ENCODE measurements around the gene GSDME. TPM values are rescaled to one million over a fixed set of nuclear protein-coding genes. Genes with fewer than 3 reads are reported as not detected.

Gene GSDME
- total RNA-seq, 1 experiment from 2014 or later = 7.6 TPM

- TF ChIP-seq, protein P1, sequence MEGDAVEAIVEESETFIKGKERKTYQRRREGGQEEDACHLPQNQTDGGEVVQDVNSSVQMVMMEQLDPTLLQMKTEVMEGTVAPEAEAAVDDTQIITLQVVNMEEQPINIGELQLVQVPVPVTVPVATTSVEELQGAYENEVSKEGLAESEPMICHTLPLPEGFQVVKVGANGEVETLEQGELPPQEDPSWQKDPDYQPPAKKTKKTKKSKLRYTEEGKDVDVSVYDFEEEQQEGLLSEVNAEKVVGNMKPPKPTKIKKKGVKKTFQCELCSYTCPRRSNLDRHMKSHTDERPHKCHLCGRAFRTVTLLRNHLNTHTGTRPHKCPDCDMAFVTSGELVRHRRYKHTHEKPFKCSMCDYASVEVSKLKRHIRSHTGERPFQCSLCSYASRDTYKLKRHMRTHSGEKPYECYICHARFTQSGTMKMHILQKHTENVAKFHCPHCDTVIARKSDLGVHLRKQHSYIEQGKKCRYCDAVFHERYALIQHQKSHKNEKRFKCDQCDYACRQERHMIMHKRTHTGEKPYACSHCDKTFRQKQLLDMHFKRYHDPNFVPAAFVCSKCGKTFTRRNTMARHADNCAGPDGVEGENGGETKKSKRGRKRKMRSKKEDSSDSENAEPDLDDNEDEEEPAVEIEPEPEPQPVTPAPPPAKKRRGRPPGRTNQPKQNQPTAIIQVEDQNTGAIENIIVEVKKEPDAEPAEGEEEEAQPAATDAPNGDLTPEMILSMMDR (IDR thresholded peaks at IDR 0.05 in 2 of 3, conservative IDR thresholded peaks at IDR 0.05 in 1 of 3; ENCODE audit: borderline replicate concordance in 1 of 3, insufficient read depth in 1 of 3, low read depth in 2 of 3, low read length in 2 of 3) = no peak
- no peak for TF ChIP-seq CBX3 (IDR thresholded peaks at IDR 0.05; ENCODE audit: low read depth)
- no peak for TF ChIP-seq RAD21 (IDR thresholded peaks at IDR 0.05; ENCODE audit: low read depth)
- TF ChIP-seq ELF1 (IDR thresholded peaks at IDR 0.05; ENCODE audit: borderline replicate concordance, low read depth) = no peak
- TF ChIP-seq REST (IDR thresholded peaks at IDR 0.05; ENCODE audit: low read depth) = no peak
- TF ChIP-seq SP1 (IDR thresholded peaks at IDR 0.05; ENCODE audit: low read depth) = no peak
- TF ChIP-seq CEBPB (IDR thresholded peaks at IDR 0.05; ENCODE audit: low read depth) = no peak
- TF ChIP-seq JUND (IDR thresholded peaks at IDR 0.05) = no peak
- TF ChIP-seq ZNF274 (IDR thresholded peaks at IDR 0.05; ENCODE audit: low read depth, low read length) = no peak
- TF ChIP-seq POLR2A (IDR thresholded peaks at IDR 0.05; ENCODE audit: borderline replicate concordance, extremely low read depth, insufficient read depth, insufficient read length) = no peak
Observed at GRCh38 chr7:24660546-24660945, 96.7 kb downstream of the GSDME start (continued).

DNA sequence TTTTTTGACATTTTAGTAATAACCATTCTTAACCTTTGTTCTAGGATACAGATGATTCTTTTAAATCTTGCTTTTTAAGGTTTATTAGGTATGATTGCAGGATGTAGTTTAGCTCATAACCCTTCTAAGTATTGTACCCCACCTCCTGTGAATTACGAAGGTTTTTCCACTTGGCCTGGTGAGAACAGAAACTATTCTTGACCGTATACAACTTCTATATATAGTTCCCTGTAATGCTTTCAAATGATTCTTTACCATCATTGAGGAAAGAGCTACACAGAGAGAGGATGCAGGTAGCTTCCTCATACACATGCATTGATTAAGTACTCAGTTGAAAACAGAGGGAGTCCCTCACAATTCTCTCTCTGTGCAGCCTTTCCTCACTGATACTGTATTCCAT is 97.8 kb downstream of the GSDME start:
- Histone ChIP-seq H3K9me3 (ENCODE audit: control insufficient read depth in 1 of 2, insufficient read depth in 1 of 2, low read depth in 1 of 2, low read length in 2 of 2) (no peaks in the 10 kb centered on the region), H3K4me1 (ENCODE audit: control insufficient read depth in 1 of 2, insufficient read depth in 2 of 2, low read length in 2 of 2) (no peaks in the 10 kb centered on the region), H3K9ac (ENCODE audit: low read length) (no peak overlapping the region), H3K27me3 (ENCODE audit: insufficient read depth, low read length) (no peaks in the 10 kb centered on the region), H2AFZ (ENCODE audit: low read depth, low read length, poor library complexity, severe bottlenecking) (no peak overlapping the region), H3K9me2 (ENCODE audit: insufficient read depth) (no peaks in the 10 kb centered on the region), H3K4me3 (replicated peaks in 1 of 2; ENCODE audit: low read depth in 1 of 2, low read length in 2 of 2) (no peak overlapping the region), H4K20me1 (ENCODE audit: insufficient read depth) (no peaks in the 10 kb centered on the region), H3K36me3 (ENCODE audit: control insufficient read depth in 1 of 2, insufficient read depth in 2 of 2, low read length in 2 of 2) (no peaks in the 10 kb centered on the region), H3K4me2 (ENCODE audit: low read length) (no peak overlapping the region), H3K79me2 (ENCODE audit: insufficient read depth, low read length) (no peaks in the 10 kb centered on the region), H3K27ac (ENCODE audit: low read depth, low read length) (no peak overlapping the region)
- ChIA-PET RAD21 (ENCODE audit: low non-redundant PET in 1 of 2, low total read pairs in 2 of 2, uncharacterized antibody in 2 of 2, unreplicated experiment in 2 of 2) (no interaction called here), CTCF (no interaction called here), POLR2A (no interaction called here)
- no peak for TF ChIP-seq ZFX (IDR thresholded peaks at IDR 0.05)
- no peak for TF ChIP-seq FOSL1 (IDR thresholded peaks at IDR 0.05; ENCODE audit: low read depth)
- no TSS peak for BruUV-seq (replicated peaks)
- ATAC-seq (no peak), DNase-seq (ENCODE audit: low read depth, low spot score) (no peak)
- intact Hi-C loops (cut with micrococcal nuclease) = no loop called here
